ENCODE measurements around the gene SYCE3. TPM values are rescaled to one million over a fixed set of nuclear protein-coding genes. Genes with fewer than 3 reads are reported as not detected.
A peak's percentile ranks its signal among the peaks of the same experiment; 100 is the strongest.

Gene SYCE3
- total and polyA plus RNA-seq, 2 experiments from 2014 or later, result not detected

- Histone ChIP-seq H3K36me3 (ENCODE audit: insufficient read depth) (no peaks in the 10 kb centered on the region), H3F3A (replicated peaks; ENCODE audit: low read depth) (peaks cover 6% of the 10 kb centered on the region), H3K27me3 (ENCODE audit: insufficient read depth) (no peaks in the 10 kb centered on the region), H3K9me2 (ENCODE audit: insufficient read depth) (no peaks in the 10 kb centered on the region), H4K20me1 (replicated peaks; ENCODE audit: insufficient read depth) (peaks cover 3% of the 10 kb centered on the region; the same call in 1 of the 2 replicates), H2AFZ (peak overlapping the region; percentile 72; the same call in 1 of the 2 replicates), H3K27ac (ENCODE audit: low read depth) (no peak overlapping the region), H3K4me1 (ENCODE audit: insufficient read depth) (no peaks in the 10 kb centered on the region; the same call in 1 of the 2 replicates), H3K4me3 (peak overlapping the region; percentile 51), H3K4me2 (peak overlapping the region; percentile 74), H3K79me2 (replicated peaks; ENCODE audit: insufficient read depth) (no peaks in the 10 kb centered on the region)
- ATAC-seq (no peak), DNase-seq (ENCODE audit: low spot score) (no peak)
- Mint-ChIP-seq H3K27ac (no peak overlapping the region), H3K27me3 (ENCODE audit: insufficient read depth, low read depth, poor library complexity) (peaks cover 9% of the 10 kb centered on the region), H3K9me3 (no peaks in the 10 kb centered on the region), H3K36me3 (ENCODE audit: low read depth) (peaks cover 18% of the 10 kb centered on the region; the same call in 2 of the 3 replicates), H3K4me3 (no peak overlapping the region), H3K4me1 (no peaks in the 10 kb centered on the region)
- TF ChIP-seq POLR2AphosphoS5 (IDR thresholded peaks at IDR 0.05; ENCODE audit: low read depth), result no peak
- no peak for TF ChIP-seq REST (IDR thresholded peaks at IDR 0.05; ENCODE audit: unreplicated experiment)
- TF ChIP-seq NANOG (IDR thresholded peaks at IDR 0.05; ENCODE audit: borderline replicate concordance), result no peak
- no peak for TF ChIP-seq ZNF114 (CRISPR knock-in tag; IDR thresholded peaks at IDR 0.05)
- TF ChIP-seq STAT1 (IDR thresholded peaks at IDR 0.05; ENCODE audit: unreplicated experiment), result no peak
- no peak for TF ChIP-seq JUNB (IDR thresholded peaks at IDR 0.05; ENCODE audit: unreplicated experiment)
These were observed 14.3 kb upstream of the SYCE3 start for GRCh38 chr22:50576806-50577696.

- Histone ChIP-seq H3F3A (replicated peaks; ENCODE audit: low read depth) (no peaks in the 10 kb centered on the region; the same call in 1 of the 2 replicates), H4K20me1 (replicated peaks; ENCODE audit: insufficient read depth) (peaks cover 2% of the 10 kb centered on the region; the same call in 1 of the 2 replicates), H3K4me1 (ENCODE audit: insufficient read depth) (no peaks in the 10 kb centered on the region), H3K9me2 (ENCODE audit: insufficient read depth) (no peaks in the 10 kb centered on the region), H3K4me2 (no peak overlapping the region), H3K4me3 (no peak overlapping the region), H3K36me3 (ENCODE audit: insufficient read depth) (no peaks in the 10 kb centered on the region), H2AFZ (no peak overlapping the region), H3K79me2 (replicated peaks; ENCODE audit: insufficient read depth) (no peaks in the 10 kb centered on the region), H3K27ac (ENCODE audit: low read depth) (no peak overlapping the region), H3K27me3 (ENCODE audit: insufficient read depth) (no peaks in the 10 kb centered on the region)
- DNase-seq (ENCODE audit: low spot score) (peak; percentile 78), ATAC-seq (peak; percentile 46)
- Mint-ChIP-seq H3K4me1 (no peaks in the 10 kb centered on the region), H3K4me3 (no peak overlapping the region), H3K27ac (no peak overlapping the region), H3K36me3 (ENCODE audit: low read depth) (peaks cover 23% of the 10 kb centered on the region), H3K27me3 (ENCODE audit: insufficient read depth, low read depth, poor library complexity) (peaks cover 7% of the 10 kb centered on the region), H3K9me3 (no peaks in the 10 kb centered on the region)
- TF ChIP-seq CTCF (conservative IDR thresholded peaks at IDR 0.05; ENCODE audit: low read depth in 2 of 2) (peak; percentile 54 to 84), EZH2phosphoT487 (IDR thresholded peaks at IDR 0.05; ENCODE audit: unreplicated experiment) (no peak)
These were observed 13.4 kb upstream of the SYCE3 start for GRCh38 chr22:50576070-50576469.

Measured in GM23338 (cell line).